TTC549 (cell line): ENCODE data around the gene SPTAN1.

Source experiments
- FAIRE-seq: peaks from 2 replicates; lab custom pipeline; 2012; peaks lifted over from hg19 to GRCh38; lab: Jason Lieb, UNC

The SPTAN1 gene

DNA sequence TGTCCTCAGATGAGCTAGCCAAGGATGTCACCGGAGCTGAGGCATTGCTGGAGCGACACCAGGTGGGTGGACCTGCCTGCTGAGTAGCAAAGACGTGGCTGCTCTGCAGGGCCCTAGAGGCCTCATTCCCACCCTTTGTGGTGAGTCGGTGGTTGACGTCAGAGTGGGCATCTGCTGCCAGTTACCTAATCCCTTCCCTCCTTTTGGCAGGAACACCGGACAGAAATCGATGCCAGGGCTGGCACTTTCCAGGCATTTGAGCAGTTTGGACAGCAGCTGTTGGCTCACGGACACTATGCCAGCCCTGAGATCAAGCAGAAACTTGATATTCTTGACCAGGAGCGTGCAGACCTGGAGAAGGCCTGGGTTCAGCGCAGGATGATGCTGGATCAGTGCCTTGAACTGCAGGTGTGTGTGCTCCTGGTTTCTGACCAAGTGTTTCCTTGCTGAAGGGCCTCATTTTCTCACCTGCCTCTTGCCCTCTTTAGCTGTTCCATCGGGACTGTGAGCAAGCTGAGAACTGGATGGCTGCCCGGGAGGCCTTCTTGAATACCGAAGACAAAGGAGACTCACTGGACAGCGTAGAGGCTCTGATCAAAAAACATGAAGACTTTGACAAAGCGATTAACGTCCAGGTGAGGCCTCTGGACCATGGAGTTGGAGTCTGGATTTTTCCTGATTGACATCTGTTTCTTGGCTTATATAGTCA is 55.4 kb downstream of the SPTAN1 start:
- no peak for FAIRE-seq

DNA sequence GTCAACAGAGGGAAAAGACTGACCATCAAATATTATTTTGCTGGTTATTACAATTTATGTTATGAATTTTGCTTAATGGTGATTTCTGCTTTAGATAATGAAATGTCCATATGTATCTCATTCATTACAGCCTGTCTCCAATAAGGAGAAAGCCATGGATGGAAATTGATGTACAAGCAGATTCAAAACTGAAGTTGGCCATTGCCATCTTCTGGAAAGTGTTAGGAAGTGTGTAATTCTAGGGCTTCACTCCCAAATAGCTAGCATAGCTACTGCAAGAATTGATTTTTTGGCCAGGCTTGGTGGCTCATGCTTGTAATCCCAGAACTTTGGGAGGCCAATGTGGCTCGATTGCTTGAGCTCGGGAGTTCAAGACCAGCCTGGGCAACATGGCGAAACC is 58.5 kb downstream of the SPTAN1 start:
- no peak for FAIRE-seq

- no peak for FAIRE-seq
These were observed 59.4 kb downstream of the SPTAN1 start for GRCh38 chr9:128611600-128612394.

GRCh38 chr9:128614728-128615127 is 62.3 kb downstream of the SPTAN1 start:
- FAIRE-seq = no peak

- FAIRE-seq = no peak
These were observed 63.2 kb downstream of the SPTAN1 start for GRCh38 chr9:128615571-128615970.

- no peak for FAIRE-seq
These were observed 65.6 kb downstream of the SPTAN1 start for GRCh38 chr9:128617943-128618342.

GRCh38 chr9:128619127-128619526 is 66.7 kb downstream of the SPTAN1 start:
- no peak for FAIRE-seq

DNA sequence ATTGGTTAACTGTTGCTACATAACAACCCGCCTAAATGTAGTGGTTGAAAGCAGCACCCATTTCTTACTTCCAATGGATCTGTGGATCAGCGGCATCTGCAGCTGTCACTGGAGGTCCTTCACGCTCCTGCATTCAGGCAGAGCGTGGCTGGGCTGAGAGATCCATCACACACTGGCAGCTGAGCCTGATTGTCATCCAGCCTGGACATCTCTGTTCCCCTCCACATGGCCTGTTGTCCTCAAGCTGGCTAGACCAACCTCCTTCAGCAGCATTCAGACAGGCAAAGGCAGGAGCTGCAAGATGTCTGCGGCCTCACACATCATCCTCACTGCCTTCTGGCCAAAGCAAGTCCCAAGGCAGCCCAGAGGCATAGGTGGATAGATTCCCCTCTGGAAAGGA is 67.4 kb downstream of the SPTAN1 start:
- FAIRE-seq = no peak

- no peak for FAIRE-seq
These were observed 69.5 kb downstream of the SPTAN1 start for GRCh38 chr9:128621730-128622455.

- FAIRE-seq = no peak
These were observed 72.2 kb downstream of the SPTAN1 start for GRCh38 chr9:128624566-128624965.

- FAIRE-seq = no peak
These were observed 73.2 kb downstream of the SPTAN1 start for GRCh38 chr9:128625391-128626146.

GRCh38 chr9:128626181-128626580 is 73.8 kb downstream of the SPTAN1 start:
- FAIRE-seq = no peak

- FAIRE-seq = no peak
These were observed 74.8 kb downstream of the SPTAN1 start for GRCh38 chr9:128627127-128627715.

- no peak for FAIRE-seq
These were observed 75.5 kb downstream of the SPTAN1 start for GRCh38 chr9:128627906-128628305.

DNA sequence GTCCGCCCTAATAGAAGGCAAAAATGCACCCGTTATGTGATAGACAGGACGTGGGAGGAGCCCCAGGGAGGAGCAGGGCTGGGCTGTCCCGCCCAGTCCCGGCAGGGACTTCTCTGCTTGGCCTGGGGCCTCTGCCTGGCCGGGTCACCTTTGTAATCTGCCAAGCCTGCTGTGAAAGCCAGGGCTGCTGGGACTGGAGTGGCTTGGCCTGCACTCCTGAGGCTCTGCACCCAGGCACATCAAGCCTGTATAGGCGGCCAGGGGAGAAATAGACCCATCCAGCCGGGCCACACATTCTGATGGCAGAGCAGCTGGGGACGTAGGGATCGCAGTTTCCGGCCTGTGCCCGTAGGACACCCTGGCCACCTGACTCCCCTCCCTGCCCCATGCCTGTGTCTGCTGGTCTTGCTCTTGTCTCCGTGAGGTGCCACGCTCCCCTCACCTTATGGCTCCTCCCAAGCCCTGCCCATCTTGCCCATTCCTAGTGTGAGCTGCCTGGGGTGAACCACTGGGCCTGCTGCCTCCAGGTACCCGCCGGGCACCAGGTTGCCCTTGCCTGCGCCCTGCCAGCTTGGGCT is 76.2 kb downstream of the SPTAN1 start:
- no peak for FAIRE-seq

DNA sequence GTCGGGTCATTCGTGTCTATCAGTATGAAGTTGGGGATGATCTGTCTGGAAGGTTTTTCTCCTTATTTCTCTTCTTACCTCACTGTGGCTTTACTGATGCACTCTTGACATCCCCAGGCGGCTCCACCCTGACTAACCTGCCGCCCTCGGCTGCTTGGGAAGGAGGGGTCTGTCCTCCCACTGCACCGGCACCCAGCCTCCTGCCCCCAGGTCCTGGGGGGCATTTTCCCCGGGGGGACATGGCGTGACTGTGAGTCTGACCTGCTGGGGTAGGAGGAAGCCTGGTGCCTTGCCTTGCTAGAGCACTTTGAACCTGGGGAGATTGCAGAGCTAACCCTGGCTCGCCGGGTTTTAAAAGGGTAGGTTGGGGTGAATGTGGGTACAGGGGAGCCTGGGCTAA is 76.7 kb downstream of the SPTAN1 start:
- no peak for FAIRE-seq

- no peak for FAIRE-seq
These were observed 77.6 kb downstream of the SPTAN1 start for GRCh38 chr9:128629852-128630545.

DNA sequence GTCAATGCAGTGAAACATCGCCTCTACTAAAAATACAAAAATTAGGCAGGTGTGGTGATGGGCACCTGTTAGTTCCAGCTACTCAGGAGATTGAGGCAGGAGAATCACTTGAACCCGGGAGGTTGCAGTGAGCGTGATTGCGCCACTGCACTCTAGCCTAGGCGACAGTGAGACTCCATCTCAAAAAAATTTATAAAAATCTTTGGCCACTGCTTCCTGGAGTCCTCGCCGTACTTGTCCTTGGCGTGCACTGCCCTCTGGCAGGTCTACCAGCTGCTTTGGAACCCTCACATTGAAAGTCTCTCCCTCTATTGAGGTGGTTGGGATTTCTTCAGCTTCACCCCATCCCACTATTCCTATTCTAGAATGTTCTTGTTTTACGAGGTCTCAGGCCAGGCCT is 79.2 kb downstream of the SPTAN1 start:
- FAIRE-seq = no peak

GRCh38 chr9:128632066-128632465 is 79.7 kb downstream of the SPTAN1 start:
- no peak for FAIRE-seq

DNA sequence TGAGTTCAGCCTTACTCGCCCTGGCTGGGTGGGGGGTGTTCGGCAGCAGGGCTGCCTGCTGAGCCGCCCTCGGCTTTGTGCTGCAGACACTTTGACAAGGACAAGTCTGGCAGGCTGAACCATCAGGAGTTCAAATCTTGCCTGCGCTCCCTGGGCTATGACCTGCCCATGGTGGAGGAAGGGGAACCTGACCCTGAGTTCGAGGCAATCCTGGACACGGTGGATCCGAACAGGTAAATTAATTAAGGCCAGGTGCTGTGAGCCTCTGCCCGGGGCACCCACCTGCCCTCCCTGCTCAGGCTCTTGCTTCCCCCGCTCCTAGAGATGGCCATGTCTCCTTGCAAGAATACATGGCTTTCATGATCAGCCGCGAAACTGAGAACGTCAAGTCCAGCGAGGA is 80.1 kb downstream of the SPTAN1 start:
- no peak for FAIRE-seq

- FAIRE-seq = no peak
These were observed 80.7 kb downstream of the SPTAN1 start for GRCh38 chr9:128633057-128633456.
